Panc1 (cell line): ENCODE measurements around the gene SHC3. TPM values are rescaled to one million over a fixed set of nuclear protein-coding genes. Genes with fewer than 3 reads are reported as not detected.
A peak's percentile ranks its signal among the peaks of the same experiment; 100 is the strongest.

ENCODE experiments used
- ATAC-seq: fragments of 200-7000 bp; cut with Tn5 transposase; 2 replicates; pipeline ENCODE4 v1.9.1; 2020; ENCODE audit warnings: mild to moderate bottlenecking, moderate library complexity
- BruUV-seq: library from RNA; stranded (reverse); fragments of 400-500 nt; replicated peaks from 2 replicates; lab custom pipeline; 2021; lab: Mats Ljungman, UMichigan
- CTCF ChIA-PET: fragments of 300-600 bp; sonication (Branson Sonifier 250); formaldehyde crosslinking; loops from one replicate; lab custom pipeline; 2022; ENCODE audit warnings: antibody characterized with exemption; lab: Charles Lee
- POLR2A ChIA-PET: fragments of 300-600 bp; sonication (Branson Sonifier 250); formaldehyde crosslinking; loops from one replicate; lab custom pipeline; 2022; ENCODE audit warnings: antibody characterized with exemption; lab: Charles Lee
- DNase-seq: peaks from one replicate; pipeline ENCODE4 v3.0.0-alpha.2; 2010; ENCODE audit warnings: low read depth, low spot score
- H3K27ac ChIP-seq: 2 replicates; pipeline ENCODE4 v1.5.1; 2011; ENCODE audit warnings: mild to moderate bottlenecking, low read length, inconsistent platforms
- H3K27me3 ChIP-seq: fragments of 200-500 bp; sonication (Bioruptor generic); 2 replicates; pipeline ENCODE4 v1.6.0; 2014; ENCODE audit warnings: low read length, inconsistent platforms; ENCODE audit not compliant: control insufficient read depth, insufficient read depth
- H3K36me3 ChIP-seq: fragments of 200-500 bp; sonication (Bioruptor generic); 2 replicates; pipeline ENCODE4 v1.5.1; 2014; ENCODE audit warnings: inconsistent platforms, mild to moderate bottlenecking, low read length, moderate library complexity; ENCODE audit not compliant: control insufficient read depth, insufficient read depth
- H3K4me1 ChIP-seq: 2 replicates; pipeline ENCODE4 v1.5.1; 2011; ENCODE audit warnings: inconsistent platforms, mild to moderate bottlenecking, low read length, moderate library complexity; ENCODE audit not compliant: control insufficient read depth, insufficient read depth
- H3K4me3 ChIP-seq, 2 experiments: 2 replicates each; pipeline ENCODE4 v1.5.1; 2011 to 2012; ENCODE audit warnings: low read depth in 2 of 2, low read length in 2 of 2, mild to moderate bottlenecking in 2 of 2, inconsistent platforms in 1 of 2, moderate library complexity in 1 of 2
- H3K9me3 ChIP-seq: fragments of 200-500 bp; sonication (Bioruptor generic); 2 replicates; pipeline ENCODE4 v1.5.1; 2014; ENCODE audit warnings: low read depth, mild to moderate bottlenecking, inconsistent platforms, low read length, moderate library complexity; ENCODE audit not compliant: control insufficient read depth, insufficient read depth
- POLR2AphosphoS5 ChIP-seq: IDR thresholded peaks from 2 replicates; pipeline ENCODE4 v1.6.1; 2012; ENCODE audit warnings: mild to moderate bottlenecking, low read depth, low read length, moderate library complexity
- SIN3A ChIP-seq: IDR thresholded peaks from 2 replicates; pipeline ENCODE4 v1.6.1; 2012; ENCODE audit warnings: low read depth, mild to moderate bottlenecking, low read length, moderate library complexity, borderline replicate concordance; ENCODE audit not compliant: insufficient read depth
- TCF7L2 ChIP-seq: IDR thresholded peaks from 2 replicates; pipeline ENCODE4 v1.6.1; 2011; ENCODE audit warnings: mild to moderate bottlenecking, low read depth, low read length, inconsistent platforms
- in situ Hi-C: cut with HindIII; loops from 2 replicates; pipeline ENCODE4 v1.10.0; 2016; ENCODE audit warnings: low sequenced_read_pairs, low pct_unique_long_range_greater_than_20kb
- intact Hi-C: fragments of 100-400 bp; cut with micrococcal nuclease; formaldehyde crosslinking; loops from one replicate; pipeline ENCODE4 v1.10.0; 2022; ENCODE audit not compliant: unreplicated experiment
- total RNA-seq: library from RNA; stranded (reverse); gene quantifications from one replicate; pipeline ENCODE4 v1.2.1, GENCODE V29; 2021; ENCODE audit not compliant: unreplicated experiment
- TF ChIP-seq, protein P1 (sequence below), 2 experiments: IDR thresholded peaks; 2 replicates each; pipeline ENCODE4 v1.6.1; 2011 to 2012; ENCODE audit warnings: low read depth in 2 of 2, control low read depth in 1 of 2, low read length in 1 of 2, mild to moderate bottlenecking in 1 of 2, moderate library complexity in 1 of 2; ENCODE audit not compliant: insufficient read depth in 1 of 2
- TF ChIP-seq, protein P2 (sequence below): fragments of 450-650 bp; IDR thresholded peaks from 2 replicates; pipeline ENCODE4 v1.5.1; 2017; ENCODE audit warnings: mild to moderate bottlenecking

The SHC3 gene
- total RNA-seq, 1 experiment from 2014 or later = 1.7 TPM

DNA sequence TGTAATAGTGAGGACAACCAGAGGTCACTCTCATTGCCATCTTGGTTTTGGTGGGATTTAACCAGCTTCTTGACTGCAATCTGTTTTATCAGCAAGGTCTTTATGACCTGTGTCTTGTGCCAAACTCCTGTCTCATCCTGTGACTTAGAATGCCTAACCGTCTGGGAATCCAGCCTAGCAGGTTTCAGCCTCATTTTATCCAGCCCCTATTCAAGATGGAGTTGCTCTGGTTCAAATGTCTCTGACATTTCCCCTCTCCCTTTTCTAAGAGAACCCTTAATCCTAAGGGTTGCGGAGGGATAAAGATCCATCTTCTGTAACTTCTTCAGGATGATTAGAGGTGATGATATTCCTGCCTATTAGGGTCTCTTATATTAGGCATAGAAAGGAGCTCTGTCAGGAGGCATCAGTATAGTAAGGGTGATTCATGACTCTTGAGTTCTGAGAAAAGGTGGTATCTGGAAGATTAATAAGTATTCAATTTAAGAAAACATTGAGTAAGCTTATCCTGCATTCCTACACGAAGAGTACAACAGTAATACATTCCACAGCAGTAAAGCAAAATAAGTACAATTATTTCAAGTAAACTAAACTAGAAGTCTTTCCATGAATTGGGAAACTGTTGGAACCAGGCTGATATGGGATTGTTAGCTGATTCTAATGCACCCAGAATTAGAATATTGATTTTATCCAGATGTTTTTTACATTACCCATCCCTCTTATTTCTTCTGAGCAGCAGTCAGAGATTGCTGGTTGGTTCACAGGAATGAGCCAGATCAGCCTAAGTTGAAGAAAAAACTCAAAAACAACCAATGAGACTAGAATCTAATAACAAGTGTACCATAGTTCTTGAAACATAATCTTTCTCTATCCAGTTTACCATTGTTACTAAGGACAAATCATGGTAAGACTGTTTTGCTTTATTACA is 39.9 kb downstream of the SHC3 start:
- Histone ChIP-seq H3K4me1 (no peaks in the 10 kb centered on the region), H3K36me3 (no peaks in the 10 kb centered on the region), H3K9me3 (no peaks in the 10 kb centered on the region), H3K4me3 (no peak overlapping the region), H3K27ac (no peak overlapping the region), H3K27me3 (no peaks in the 10 kb centered on the region)
- DNase-seq (no peak), ATAC-seq (no peak)
- CTCF ChIA-PET = no interaction called here
- in situ Hi-C loops = no loop called here
- POLR2A ChIA-PET = no interaction called here
- no TSS peak for BruUV-seq
- TF ChIP-seq SIN3A (no peak), TCF7L2 (no peak), POLR2AphosphoS5 (no peak)
- TF ChIP-seq, protein P1, sequence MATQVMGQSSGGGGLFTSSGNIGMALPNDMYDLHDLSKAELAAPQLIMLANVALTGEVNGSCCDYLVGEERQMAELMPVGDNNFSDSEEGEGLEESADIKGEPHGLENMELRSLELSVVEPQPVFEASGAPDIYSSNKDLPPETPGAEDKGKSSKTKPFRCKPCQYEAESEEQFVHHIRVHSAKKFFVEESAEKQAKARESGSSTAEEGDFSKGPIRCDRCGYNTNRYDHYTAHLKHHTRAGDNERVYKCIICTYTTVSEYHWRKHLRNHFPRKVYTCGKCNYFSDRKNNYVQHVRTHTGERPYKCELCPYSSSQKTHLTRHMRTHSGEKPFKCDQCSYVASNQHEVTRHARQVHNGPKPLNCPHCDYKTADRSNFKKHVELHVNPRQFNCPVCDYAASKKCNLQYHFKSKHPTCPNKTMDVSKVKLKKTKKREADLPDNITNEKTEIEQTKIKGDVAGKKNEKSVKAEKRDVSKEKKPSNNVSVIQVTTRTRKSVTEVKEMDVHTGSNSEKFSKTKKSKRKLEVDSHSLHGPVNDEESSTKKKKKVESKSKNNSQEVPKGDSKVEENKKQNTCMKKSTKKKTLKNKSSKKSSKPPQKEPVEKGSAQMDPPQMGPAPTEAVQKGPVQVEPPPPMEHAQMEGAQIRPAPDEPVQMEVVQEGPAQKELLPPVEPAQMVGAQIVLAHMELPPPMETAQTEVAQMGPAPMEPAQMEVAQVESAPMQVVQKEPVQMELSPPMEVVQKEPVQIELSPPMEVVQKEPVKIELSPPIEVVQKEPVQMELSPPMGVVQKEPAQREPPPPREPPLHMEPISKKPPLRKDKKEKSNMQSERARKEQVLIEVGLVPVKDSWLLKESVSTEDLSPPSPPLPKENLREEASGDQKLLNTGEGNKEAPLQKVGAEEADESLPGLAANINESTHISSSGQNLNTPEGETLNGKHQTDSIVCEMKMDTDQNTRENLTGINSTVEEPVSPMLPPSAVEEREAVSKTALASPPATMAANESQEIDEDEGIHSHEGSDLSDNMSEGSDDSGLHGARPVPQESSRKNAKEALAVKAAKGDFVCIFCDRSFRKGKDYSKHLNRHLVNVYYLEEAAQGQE (IDR thresholded peaks at IDR 0.05; ENCODE audit: insufficient read depth in 1 of 2, low read depth in 2 of 2, low read length in 1 of 2) = no peak
- TF ChIP-seq, protein P2, sequence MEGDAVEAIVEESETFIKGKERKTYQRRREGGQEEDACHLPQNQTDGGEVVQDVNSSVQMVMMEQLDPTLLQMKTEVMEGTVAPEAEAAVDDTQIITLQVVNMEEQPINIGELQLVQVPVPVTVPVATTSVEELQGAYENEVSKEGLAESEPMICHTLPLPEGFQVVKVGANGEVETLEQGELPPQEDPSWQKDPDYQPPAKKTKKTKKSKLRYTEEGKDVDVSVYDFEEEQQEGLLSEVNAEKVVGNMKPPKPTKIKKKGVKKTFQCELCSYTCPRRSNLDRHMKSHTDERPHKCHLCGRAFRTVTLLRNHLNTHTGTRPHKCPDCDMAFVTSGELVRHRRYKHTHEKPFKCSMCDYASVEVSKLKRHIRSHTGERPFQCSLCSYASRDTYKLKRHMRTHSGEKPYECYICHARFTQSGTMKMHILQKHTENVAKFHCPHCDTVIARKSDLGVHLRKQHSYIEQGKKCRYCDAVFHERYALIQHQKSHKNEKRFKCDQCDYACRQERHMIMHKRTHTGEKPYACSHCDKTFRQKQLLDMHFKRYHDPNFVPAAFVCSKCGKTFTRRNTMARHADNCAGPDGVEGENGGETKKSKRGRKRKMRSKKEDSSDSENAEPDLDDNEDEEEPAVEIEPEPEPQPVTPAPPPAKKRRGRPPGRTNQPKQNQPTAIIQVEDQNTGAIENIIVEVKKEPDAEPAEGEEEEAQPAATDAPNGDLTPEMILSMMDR = no peak
- intact Hi-C loops = no loop called here

DNA sequence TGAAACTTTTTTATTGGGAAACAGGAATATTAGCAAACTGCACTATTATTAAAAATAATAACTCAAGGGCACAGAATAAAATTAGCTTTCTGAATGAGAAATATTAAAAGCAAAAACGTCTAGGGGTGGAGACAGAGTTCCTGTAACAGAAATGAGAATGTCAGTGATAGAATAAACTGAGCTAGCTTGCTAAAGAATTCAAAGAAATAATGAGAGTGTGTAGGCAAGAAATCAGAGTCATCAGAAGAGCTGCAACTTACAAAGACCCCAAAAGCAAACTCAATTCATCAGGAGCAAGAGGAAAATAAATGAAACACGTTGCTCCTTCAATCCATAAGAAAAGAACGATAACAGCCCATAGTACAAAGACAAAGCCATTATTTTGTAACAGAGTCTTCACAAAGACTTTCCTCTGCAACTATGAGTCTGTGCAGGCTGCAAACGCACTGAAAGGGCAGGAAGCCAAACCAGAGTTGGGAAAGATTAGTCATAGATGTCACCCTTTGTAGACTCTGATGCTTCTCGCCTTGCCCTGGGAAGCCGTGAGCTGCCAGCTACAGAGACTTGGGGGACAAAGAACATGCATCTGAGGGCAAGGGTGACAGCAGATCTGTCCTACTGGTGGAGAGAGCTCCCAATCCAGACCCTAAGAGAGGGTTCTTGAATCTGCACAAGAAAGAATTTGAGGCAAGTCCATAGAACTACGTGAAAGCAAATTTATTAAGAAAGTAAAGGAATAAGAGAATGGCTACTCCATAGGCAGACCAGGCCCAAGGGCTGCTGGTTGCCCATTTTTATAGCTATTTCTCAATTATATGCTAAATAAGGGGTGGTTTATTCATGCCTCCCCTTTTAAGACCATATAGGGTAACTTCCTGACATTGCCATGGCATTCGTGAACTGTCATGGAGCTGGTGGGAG is 40.8 kb downstream of the SHC3 start:
- no peak overlapping the region for H3K4me3 ChIP-seq
- no peak overlapping the region for H3K27ac ChIP-seq
- ATAC-seq (peak; percentile 69), DNase-seq (no peak)
- no peaks in the 10 kb centered on the region for H3K36me3 ChIP-seq
- no peaks in the 10 kb centered on the region for H3K9me3 ChIP-seq
- TF ChIP-seq, protein P1 (IDR thresholded peaks at IDR 0.05; ENCODE audit: insufficient read depth in 1 of 2, low read depth in 2 of 2, low read length in 1 of 2) = no peak
- TF ChIP-seq, protein P2 = no peak
- TF ChIP-seq POLR2AphosphoS5 (no peak), SIN3A (no peak), TCF7L2 (no peak)
- ChIA-PET POLR2A (no interaction called here), CTCF (no interaction called here)
- H3K4me1 ChIP-seq = no peaks in the 10 kb centered on the region
- no peaks in the 10 kb centered on the region for H3K27me3 ChIP-seq
- no TSS peak for BruUV-seq
- in situ Hi-C loops = no loop called here
- intact Hi-C loops = no loop called here
